Measurements from ENCODE around the gene HRCT1. TPM values are rescaled to one million over a fixed set of nuclear protein-coding genes. Genes with fewer than 3 reads are reported as not detected.
A peak's percentile ranks its signal among the peaks of the same experiment; 100 is the strongest.
"Not testable (repeated sequence)": the region's sequence is repeated elsewhere in the genome, so short reads cannot be mapped to it uniquely, and the experiment has no call there.

Gene HRCT1
- total RNA-seq, 1 experiment from 2014 or later = 6.0 TPM

- intact Hi-C loops (cut with micrococcal nuclease) = loop anchor here (1.0 to 2.0 kb wide), 5 partner anchors 34 to 146 kb away; partner anchors contain the start of gene HINT2
- no TSS peak for BruUV-seq (replicated peaks)
- peaks cover 16% of the 10 kb centered on the region for H3K27me3 Mint-ChIP-seq (ENCODE audit: insufficient read depth, unreplicated experiment)
- no peak overlapping the region for H3K27ac Mint-ChIP-seq (ENCODE audit: low read depth, unreplicated experiment)
- peaks cover 3% of the 10 kb centered on the region for H3K9me3 Mint-ChIP-seq (ENCODE audit: unreplicated experiment)
- CTCF ChIA-PET = interaction anchor here (0.5 to 1.7 kb wide), 49 partner anchors 8 to 1406 kb away, joined by 3 to 63 read pairs (median 4); partner anchors contain the start of genes HINT2 and NPR2
- DNase-seq (ENCODE audit: unreplicated experiment) = peak; percentile 80
- POLR2A ChIA-PET = interaction anchor here (0.7 to 1.4 kb wide), 10 partner anchors 23 to 186 kb away, joined by 3 to 7 read pairs (median 5); partner anchors contain the start of genes FAM221B, GBA2, HINT2 and HRCT1
- peaks cover 6% of the 10 kb centered on the region for H3K4me1 Mint-ChIP-seq (ENCODE audit: insufficient read depth, unreplicated experiment)
- H3K4me3 Mint-ChIP-seq (ENCODE audit: unreplicated experiment) = no peak overlapping the region
- TF ChIP-seq CTCF (IDR thresholded peaks at IDR 0.05; ENCODE audit: unreplicated experiment) = peak; percentile 95
- no peaks in the 10 kb centered on the region for H3K36me3 Mint-ChIP-seq (ENCODE audit: insufficient read depth, unreplicated experiment)
These were observed 23.6 kb upstream of the HRCT1 start for GRCh38 chr9:35882263-35882848.

DNA sequence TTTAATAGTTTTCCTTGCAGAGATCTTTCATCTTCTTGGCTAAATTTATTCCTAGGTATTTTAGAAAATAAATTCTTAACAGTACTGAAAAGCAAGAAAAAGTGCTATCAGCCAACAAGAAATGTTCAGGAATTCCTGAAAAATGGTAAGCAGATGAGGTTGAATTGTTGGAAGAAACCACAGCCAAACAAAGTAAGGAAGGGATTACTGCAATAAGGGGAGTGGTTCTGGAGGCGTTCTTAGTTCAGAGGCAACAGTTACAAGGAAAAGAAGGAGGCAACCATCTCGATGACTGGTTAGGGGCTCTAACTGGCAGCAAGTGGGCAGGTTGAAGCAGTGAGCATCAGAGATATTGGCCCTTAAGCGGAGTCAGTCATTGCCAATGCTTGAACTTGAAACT, 23.0 kb upstream of the HRCT1 start:
- H3K4me3 Mint-ChIP-seq (ENCODE audit: unreplicated experiment) = no peak overlapping the region
- ChIA-PET POLR2A (interaction anchor here (1.3 kb wide), 1 partner anchor 69 kb away, joined by 7 read pairs; the partner anchor contains the start of gene HINT2), CTCF (interaction anchor here (0.8 to 1.7 kb wide), 27 partner anchors 9 to 221 kb away, joined by 3 to 63 read pairs (median 4); partner anchors contain the start of genes HINT2 and NPR2)
- peaks cover 11% of the 10 kb centered on the region for H3K27me3 Mint-ChIP-seq (ENCODE audit: insufficient read depth, unreplicated experiment)
- no peak for DNase-seq (ENCODE audit: unreplicated experiment)
- H3K27ac Mint-ChIP-seq (ENCODE audit: low read depth, unreplicated experiment) = no peak overlapping the region
- no TSS peak for BruUV-seq (replicated peaks)
- H3K4me1 Mint-ChIP-seq (ENCODE audit: insufficient read depth, unreplicated experiment) = peaks cover 6% of the 10 kb centered on the region
- no peak for TF ChIP-seq CTCF (IDR thresholded peaks at IDR 0.05; ENCODE audit: unreplicated experiment)
- H3K9me3 Mint-ChIP-seq (ENCODE audit: unreplicated experiment) = no peaks in the 10 kb centered on the region
- no peaks in the 10 kb centered on the region for H3K36me3 Mint-ChIP-seq (ENCODE audit: insufficient read depth, unreplicated experiment)
- intact Hi-C loops (cut with micrococcal nuclease) = loop anchor here (1.0 to 2.0 kb wide), 5 partner anchors 34 to 147 kb away; partner anchors contain the start of gene HINT2

DNA sequence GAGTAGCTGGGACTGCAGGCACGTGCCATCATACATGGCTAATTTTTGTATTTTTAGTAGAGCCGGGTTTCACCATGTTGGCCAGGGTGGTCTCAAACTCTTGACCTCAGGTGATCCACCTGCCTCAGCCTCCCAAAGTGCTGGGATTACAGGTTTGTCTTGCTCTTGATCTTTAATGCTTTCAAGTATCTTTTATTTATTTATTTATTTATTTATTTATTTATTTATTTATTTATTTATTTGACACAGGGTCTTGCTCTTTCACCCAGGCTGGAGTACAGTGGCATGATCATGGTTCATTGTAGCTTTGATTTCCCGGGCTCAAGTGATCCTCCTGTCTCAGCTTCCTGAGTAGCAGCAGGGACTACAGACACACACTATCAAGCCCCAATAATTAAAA, 21.1 kb upstream of the HRCT1 start:
- H3K27ac Mint-ChIP-seq (ENCODE audit: low read depth, unreplicated experiment); BruUV-seq (replicated peaks); H3K36me3 Mint-ChIP-seq (ENCODE audit: insufficient read depth, unreplicated experiment); POLR2A ChIA-PET; DNase-seq (ENCODE audit: unreplicated experiment); H3K4me1 Mint-ChIP-seq (ENCODE audit: insufficient read depth, unreplicated experiment); H3K9me3 Mint-ChIP-seq (ENCODE audit: unreplicated experiment); H3K4me3 Mint-ChIP-seq (ENCODE audit: unreplicated experiment); intact Hi-C loops (cut with micrococcal nuclease): not testable (repeated sequence)
- peaks cover 11% of the 10 kb centered on the region for H3K27me3 Mint-ChIP-seq (ENCODE audit: insufficient read depth, unreplicated experiment)
- CTCF ChIA-PET = interaction anchor here (0.9 to 1.2 kb wide), 2 partner anchors 59 to 94 kb away, joined by 3 to 4 read pairs; no protein-coding TSS in a partner anchor

- no peaks in the 10 kb centered on the region for H3K36me3 Mint-ChIP-seq (ENCODE audit: insufficient read depth, unreplicated experiment)
- intact Hi-C loops (cut with micrococcal nuclease) = no loop called here
- peaks cover 14% of the 10 kb centered on the region for H3K27me3 Mint-ChIP-seq (ENCODE audit: insufficient read depth, unreplicated experiment)
- no peaks in the 10 kb centered on the region for H3K9me3 Mint-ChIP-seq (ENCODE audit: unreplicated experiment)
- ChIA-PET CTCF (interaction anchor here (0.6 to 2.5 kb wide), 9 partner anchors 9 to 103 kb away, joined by 3 to 12 read pairs (median 3); no protein-coding TSS in a partner anchor), POLR2A (no interaction called here)
- no TSS peak for BruUV-seq (replicated peaks)
- TF ChIP-seq CTCF (IDR thresholded peaks at IDR 0.05; ENCODE audit: unreplicated experiment) = no peak
- H3K4me3 Mint-ChIP-seq (ENCODE audit: unreplicated experiment) = no peak overlapping the region
- no peaks in the 10 kb centered on the region for H3K4me1 Mint-ChIP-seq (ENCODE audit: insufficient read depth, unreplicated experiment)
- no peak for DNase-seq (ENCODE audit: unreplicated experiment)
- no peak overlapping the region for H3K27ac Mint-ChIP-seq (ENCODE audit: low read depth, unreplicated experiment)
These were observed 14.4 kb upstream of the HRCT1 start for GRCh38 chr9:35891646-35892045.
